HepG2 (cell line): ENCODE measurements around the gene HS6ST1. TPM values are rescaled to one million over a fixed set of nuclear protein-coding genes. Genes with fewer than 3 reads are reported as not detected.

ENCODE experiments used
- HCFC1 ChIP-seq: fragments of 150-350 bp; IDR thresholded peaks from 2 replicates; pipeline ENCODE4 v1.6.1; 2014; ENCODE audit warnings: low read depth, low read length
- PPARG ChIP-seq: conservative IDR thresholded peaks from 2 replicates; pipeline ENCODE4 v1.6.1; 2016; ENCODE audit warnings: missing biosample characterization, missing genetic modification reagents
- RELA ChIP-seq: sonication (generic); formaldehyde crosslinking; IDR thresholded peaks from 2 replicates; pipeline ENCODE4 v1.4.0; 2020; ENCODE audit warnings: missing genetic modification reagents
- TCF12 ChIP-seq, 2 experiments: fragments of 450-650 bp in 1 of 2; sonication (generic) in 1 of 2; formaldehyde crosslinking in 1 of 2; IDR thresholded peaks; 2 replicates each; pipeline versions ENCODE4 v1.6.1 to v1.8.0; 2017 to 2022; ENCODE audit warnings: antibody characterized with exemption in 1 of 2, mild to moderate bottlenecking in 1 of 2, missing genetic modification reagents in 1 of 2, moderate library complexity in 1 of 2
- ZC3H4 ChIP-seq: sonication (generic); formaldehyde crosslinking; IDR thresholded peaks from 2 replicates; pipeline ENCODE4 v1.4.0; 2020; ENCODE audit warnings: missing genetic modification reagents, borderline replicate concordance
- ZMAT3 ChIP-seq: sonication (generic); formaldehyde crosslinking; conservative IDR thresholded peaks from 2 replicates; pipeline ENCODE4 v1.7.0; 2021; ENCODE audit warnings: missing genetic modification reagents
- ZNF484 ChIP-seq: sonication (generic); formaldehyde crosslinking; IDR thresholded peaks from 2 replicates; pipeline ENCODE4 v1.5.1; 2020; ENCODE audit warnings: mild to moderate bottlenecking, low read depth, missing genetic modification reagents, borderline replicate concordance
- ZNF597 ChIP-seq: sonication (generic); formaldehyde crosslinking; IDR thresholded peaks from 2 replicates; pipeline ENCODE4 v1.5.0; 2020; ENCODE audit warnings: missing genetic modification reagents
- ZNF609 ChIP-seq: sonication (generic); formaldehyde crosslinking; IDR thresholded peaks from 2 replicates; pipeline ENCODE4 v1.4.0; 2020; ENCODE audit warnings: mild to moderate bottlenecking, missing genetic modification reagents, borderline replicate concordance
- ZNF703 ChIP-seq: sonication (generic); formaldehyde crosslinking; IDR thresholded peaks from 2 replicates; pipeline ENCODE4 v1.5.1; 2020; ENCODE audit warnings: missing genetic modification reagents, mild to moderate bottlenecking, moderate library complexity, borderline replicate concordance
- ZNF75D ChIP-seq: sonication (generic); formaldehyde crosslinking; IDR thresholded peaks from 2 replicates; pipeline ENCODE4 v1.8.1; 2023; ENCODE audit warnings: missing genetic modification reagents, mild to moderate bottlenecking, borderline replicate concordance
- polyA plus RNA-seq, 8 experiments: library from polyadenylated mRNA; depleted of rRNA in 3 of 8; stranded (reverse) in 7 of 8; unstranded in 1 of 8; fragments of >200 nt; fragmentation: Illumina TruSeq in 4 of 8; extraction: Trizol in 4 of 8; gene quantifications; 2 replicates each; pipeline versions ENCODE4 v1.2.1 to v1.2.3, GENCODE V29; 2011 to 2016; ENCODE audit warnings: low read depth in 4 of 8, missing spikeins in 1 of 8, mixed read lengths in 1 of 8; ENCODE audit not compliant: insufficient read depth in 1 of 8
- total RNA-seq, 5 experiments: library from RNA; depleted of rRNA; stranded (reverse); fragments of >200 nt; fragmentation: Illumina TruSeq; extraction: Trizol; gene quantifications; 2 replicates each; pipeline ENCODE4 v1.2.3, GENCODE V29; 2016; ENCODE audit warnings: low read depth in 1 of 5
- TF ChIP-seq, protein P1 (sequence below): sonication (generic); formaldehyde crosslinking; IDR thresholded peaks from 2 replicates; pipeline ENCODE4 v1.4.0; 2020; ENCODE audit warnings: missing genetic modification reagents, borderline replicate concordance

HS6ST1 gene
- total and polyA plus RNA-seq, 2 of the 13 experiments (the other 11 are each of a cell fraction or from before 2014, with no cell fraction given), result 34.5 to 84.6 TPM

DNA sequence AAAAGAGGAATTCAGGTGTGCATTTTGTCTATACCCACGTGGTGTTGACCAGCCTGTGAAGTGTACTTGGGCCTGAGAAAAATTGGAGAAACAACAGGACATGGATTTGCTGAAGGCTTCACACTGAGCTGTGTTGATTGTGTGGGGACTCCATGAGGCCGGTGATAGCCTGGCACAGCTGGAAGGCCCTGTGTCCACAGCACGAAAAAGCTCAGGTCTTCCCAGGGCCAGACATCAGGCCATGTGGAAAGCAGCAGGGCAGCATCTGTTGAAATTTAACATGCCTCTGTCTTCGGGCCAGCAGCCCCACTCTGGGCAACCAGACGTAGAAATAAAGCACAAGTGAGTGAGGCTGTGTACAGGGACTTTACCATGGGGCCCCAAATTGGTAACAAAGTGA is 84.1 kb downstream of the HS6ST1 start (continued):
- TF ChIP-seq ZNF609 (no peak), ZNF484 (CRISPR knock-in tag) (no peak), ZNF597 (CRISPR knock-in tag) (no peak), PPARG (no peak), RELA (CRISPR knock-in tag) (no peak), ZNF703 (CRISPR knock-in tag) (no peak), HCFC1 (no peak), ZC3H4 (CRISPR knock-in tag) (no peak), TCF12 (IDR thresholded peaks at IDR 0.05) (no peak), TCF12 (CRISPR knock-in tag; IDR thresholded peaks at IDR 0.05) (no peak), ZMAT3 (no peak), ZNF75D (CRISPR knock-in tag) (no peak)
- TF ChIP-seq, protein P1, sequence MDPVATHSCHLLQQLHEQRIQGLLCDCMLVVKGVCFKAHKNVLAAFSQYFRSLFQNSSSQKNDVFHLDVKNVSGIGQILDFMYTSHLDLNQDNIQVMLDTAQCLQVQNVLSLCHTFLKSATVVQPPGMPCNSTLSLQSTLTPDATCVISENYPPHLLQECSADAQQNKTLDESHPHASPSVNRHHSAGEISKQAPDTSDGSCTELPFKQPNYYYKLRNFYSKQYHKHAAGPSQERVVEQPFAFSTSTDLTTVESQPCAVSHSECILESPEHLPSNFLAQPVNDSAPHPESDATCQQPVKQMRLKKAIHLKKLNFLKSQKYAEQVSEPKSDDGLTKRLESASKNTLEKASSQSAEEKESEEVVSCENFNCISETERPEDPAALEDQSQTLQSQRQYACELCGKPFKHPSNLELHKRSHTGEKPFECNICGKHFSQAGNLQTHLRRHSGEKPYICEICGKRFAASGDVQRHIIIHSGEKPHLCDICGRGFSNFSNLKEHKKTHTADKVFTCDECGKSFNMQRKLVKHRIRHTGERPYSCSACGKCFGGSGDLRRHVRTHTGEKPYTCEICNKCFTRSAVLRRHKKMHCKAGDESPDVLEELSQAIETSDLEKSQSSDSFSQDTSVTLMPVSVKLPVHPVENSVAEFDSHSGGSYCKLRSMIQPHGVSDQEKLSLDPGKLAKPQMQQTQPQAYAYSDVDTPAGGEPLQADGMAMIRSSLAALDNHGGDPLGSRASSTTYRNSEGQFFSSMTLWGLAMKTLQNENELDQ (CRISPR knock-in tag), result no peak
